Bronchial epithelial cell (primary cell): ENCODE data around the gene ATP1B3. TPM values are rescaled to one million over a fixed set of nuclear protein-coding genes. Genes with fewer than 3 reads are reported as not detected.

Source experiments
- DNase-seq: peaks from one replicate; pipeline ENCODE4 v3.0.0-alpha.2; 2010; ENCODE audit warnings: low read depth
- FAIRE-seq: peaks from 2 replicates; lab custom pipeline; 2011; peaks lifted over from hg19 to GRCh38; lab: Jason Lieb, UNC
- H3K27me3 ChIP-seq: 2 replicates; pipeline ENCODE4 v1.5.1; 2011; ENCODE audit warnings: low read length; ENCODE audit not compliant: control insufficient read depth, insufficient read depth
- H3K36me3 ChIP-seq: 2 replicates; pipeline ENCODE4 v1.5.1; 2011; ENCODE audit warnings: low read length; ENCODE audit not compliant: control insufficient read depth, insufficient read depth
- H3K4me3 ChIP-seq: 2 replicates; pipeline ENCODE4 v1.5.1; 2011; ENCODE audit warnings: mild to moderate bottlenecking, low read depth, low read length, control low read depth
- CTCF ChIP-seq: IDR thresholded peaks from 2 replicates; pipeline ENCODE4 v1.5.1; 2011; ENCODE audit warnings: mild to moderate bottlenecking, moderate library complexity, low read length, control low read depth, inconsistent platforms; ENCODE audit not compliant: insufficient read depth, severe bottlenecking
- total RNA-seq: library from RNA; depleted of rRNA; stranded (reverse); fragments of >200 nt; gene quantifications from 2 replicates; pipeline ENCODE4 v1.2.1, GENCODE V29; 2014

Gene ATP1B3
- total RNA-seq, 1 donor from 2014 or later, result 89.5 TPM

- no peaks in the 10 kb centered on the region for H3K36me3 ChIP-seq
- no peaks in the 10 kb centered on the region for H3K27me3 ChIP-seq
- FAIRE-seq, result no peak
- DNase-seq, result no peak
- TF ChIP-seq CTCF, result no peak
- H3K4me3 ChIP-seq, result no peak overlapping the region
Observed at GRCh38 chr3:141860086-141860669, 16.3 kb upstream of the ATP1B3 start.

- TF ChIP-seq CTCF, result no peak
- Histone ChIP-seq H3K4me3 (no peak overlapping the region), H3K36me3 (no peaks in the 10 kb centered on the region), H3K27me3 (no peaks in the 10 kb centered on the region)
- no peak for DNase-seq
- no peak for FAIRE-seq
Observed at GRCh38 chr3:141860766-141861513, 15.5 kb upstream of the ATP1B3 start.

- H3K36me3 ChIP-seq, result no peaks in the 10 kb centered on the region
- DNase-seq, result no peak
- H3K4me3 ChIP-seq, result no peak overlapping the region
- TF ChIP-seq CTCF, result no peak
- FAIRE-seq, result no peak
- no peaks in the 10 kb centered on the region for H3K27me3 ChIP-seq
Observed at GRCh38 chr3:141862279-141862816, 14.1 kb upstream of the ATP1B3 start.

- Histone ChIP-seq H3K36me3 (no peaks in the 10 kb centered on the region), H3K4me3 (no peak overlapping the region), H3K27me3 (no peaks in the 10 kb centered on the region)
- FAIRE-seq, result no peak
- TF ChIP-seq CTCF, result no peak
- DNase-seq, result no peak
Observed at GRCh38 chr3:141863491-141863890, 13.0 kb upstream of the ATP1B3 start.

- Histone ChIP-seq H3K27me3 (no peaks in the 10 kb centered on the region), H3K4me3 (no peak overlapping the region), H3K36me3 (no peaks in the 10 kb centered on the region)
- no peak for TF ChIP-seq CTCF
- FAIRE-seq, result no peak
- no peak for DNase-seq
Observed at GRCh38 chr3:141864281-141864970, 12.0 kb upstream of the ATP1B3 start.
